SK-N-SH treated with all-trans-retinoic acid at 6 μM for 48 hours (cell line): Measurements from ENCODE around the gene ATG13.

Experiments used
- ATAC-seq: fragments of 200-7000 bp; cut with Tn5 transposase; 3 replicates; pipeline ENCODE4 v1.9.1; 2020; ENCODE audit warnings: mild to moderate bottlenecking, moderate library complexity
- BACH2 ChIP-seq: fragments of 250-450 bp; sonication (Bioruptor Pico); IDR thresholded peaks from 2 replicates; pipeline ENCODE4 v1.9.0; 2021; ENCODE audit warnings: mild to moderate bottlenecking, borderline replicate concordance
- CSDC2 ChIP-seq: fragments of 250-450 bp; sonication (Bioruptor Pico); IDR thresholded peaks from 2 replicates; pipeline ENCODE4 v1.5.0; 2020; ENCODE audit warnings: mild to moderate bottlenecking, moderate library complexity
- ESRRG ChIP-seq: fragments of 250-450 bp; sonication (Bioruptor Pico); IDR thresholded peaks from 2 replicates; pipeline ENCODE4 v1.6.1; 2021; ENCODE audit warnings: mild to moderate bottlenecking
- ISL1 ChIP-seq: fragments of 250-450 bp; sonication (Bioruptor Pico); IDR thresholded peaks from 2 replicates; pipeline ENCODE4 v2.1.2; 2022; ENCODE audit warnings: mild to moderate bottlenecking, moderate library complexity
- OSR1 ChIP-seq: fragments of 250-450 bp; sonication (Bioruptor Pico); IDR thresholded peaks from 2 replicates; pipeline ENCODE4 v1.8.0; 2022; ENCODE audit warnings: moderate library complexity, mild to moderate bottlenecking, inconsistent platforms
- PPARA ChIP-seq: fragments of 250-450 bp; sonication (Bioruptor Pico); IDR thresholded peaks from 2 replicates; pipeline ENCODE4 v1.5.0; 2020; ENCODE audit warnings: mild to moderate bottlenecking, borderline replicate concordance
- RARB ChIP-seq: fragments of 250-450 bp; sonication (Bioruptor Pico); IDR thresholded peaks from 2 replicates; pipeline ENCODE4 v1.8.0; 2021; ENCODE audit warnings: mild to moderate bottlenecking, moderate library complexity
- TCF4 ChIP-seq: fragments of 250-450 bp; sonication (Bioruptor Pico); IDR thresholded peaks from 2 replicates; pipeline ENCODE4 v1.8.0; 2021; ENCODE audit warnings: mild to moderate bottlenecking, moderate library complexity, borderline replicate concordance
- ZC3H10 ChIP-seq: fragments of 250-450 bp; sonication (Bioruptor Pico); IDR thresholded peaks from 2 replicates; pipeline ENCODE4 v1.5.1; 2021; ENCODE audit warnings: mild to moderate bottlenecking, moderate library complexity
- ZFP3 ChIP-seq: fragments of 250-450 bp; sonication (Bioruptor Pico); IDR thresholded peaks from 2 replicates; pipeline ENCODE4 v1.5.0; 2020; ENCODE audit warnings: mild to moderate bottlenecking, moderate library complexity
- ZFP30 ChIP-seq: fragments of 450-650 bp; formaldehyde crosslinking; IDR thresholded peaks from 2 replicates; pipeline ENCODE4 v1.5.0; 2022; ENCODE audit warnings: mild to moderate bottlenecking, moderate library complexity
- ZNF565 ChIP-seq: fragments of 450-650 bp; formaldehyde crosslinking; conservative IDR thresholded peaks from 2 replicates; pipeline ENCODE4 v1.5.0; 2020; ENCODE audit warnings: low read depth, mild to moderate bottlenecking, moderate library complexity
- ZNF70 ChIP-seq: fragments of 450-650 bp; formaldehyde crosslinking; IDR thresholded peaks from 2 replicates; pipeline ENCODE4 v1.5.0; 2020; ENCODE audit warnings: mild to moderate bottlenecking, moderate library complexity
- ZNF8 ChIP-seq: fragments of 450-650 bp; formaldehyde crosslinking; IDR thresholded peaks from 2 replicates; pipeline ENCODE4 v1.5.0; 2020; ENCODE audit warnings: mild to moderate bottlenecking, moderate library complexity
- TF ChIP-seq, protein P1 (sequence below): fragments of 250-450 bp; sonication (Bioruptor Pico); IDR thresholded peaks from 2 replicates; pipeline ENCODE4 v1.5.1; 2021; ENCODE audit warnings: mild to moderate bottlenecking, moderate library complexity
- TF ChIP-seq, protein P2 (sequence below): fragments of 250-450 bp; sonication (Bioruptor Pico); IDR thresholded peaks from 2 replicates; pipeline ENCODE4 v1.8.0; 2021; ENCODE audit warnings: low read depth, mild to moderate bottlenecking, moderate library complexity, borderline replicate concordance
- TF ChIP-seq, protein P3 (sequence below): fragments of 250-450 bp; sonication (Bioruptor Pico); IDR thresholded peaks from 2 replicates; pipeline ENCODE4 v1.5.1; 2020; ENCODE audit warnings: low read depth, mild to moderate bottlenecking, moderate library complexity
- TF ChIP-seq, protein P4 (sequence below): fragments of 250-450 bp; sonication (Bioruptor Pico); IDR thresholded peaks from 2 replicates; pipeline ENCODE4 v1.8.0; 2020; ENCODE audit warnings: mild to moderate bottlenecking, moderate library complexity, borderline replicate concordance
- TF ChIP-seq, protein P5 (sequence below): fragments of 250-450 bp; sonication (Bioruptor Pico); IDR thresholded peaks from 2 replicates; pipeline ENCODE4 v1.5.0; 2020; ENCODE audit warnings: mild to moderate bottlenecking, moderate library complexity

The ATG13 gene

DNA sequence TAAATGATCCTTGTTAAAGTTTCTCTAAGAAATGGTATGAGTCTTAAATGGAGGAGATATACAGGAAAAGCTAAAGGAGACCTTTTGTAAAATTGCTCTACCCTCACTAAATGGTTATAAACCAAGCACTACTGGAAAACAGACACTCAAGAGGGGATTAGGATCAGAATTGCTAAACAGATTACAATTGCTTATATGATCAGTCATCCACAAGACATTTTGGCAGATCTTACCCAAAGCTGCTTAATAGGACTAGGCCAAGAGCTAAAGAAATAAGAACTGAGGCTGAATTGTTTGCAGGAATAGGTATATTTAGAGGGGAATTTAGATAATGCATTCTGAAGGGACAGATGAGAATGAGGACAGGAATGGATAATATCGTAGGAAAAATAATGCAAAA, 9.8 kb upstream of the ATG13 start:
- no peak for ATAC-seq
- TF ChIP-seq ISL1 = no peak

DNA sequence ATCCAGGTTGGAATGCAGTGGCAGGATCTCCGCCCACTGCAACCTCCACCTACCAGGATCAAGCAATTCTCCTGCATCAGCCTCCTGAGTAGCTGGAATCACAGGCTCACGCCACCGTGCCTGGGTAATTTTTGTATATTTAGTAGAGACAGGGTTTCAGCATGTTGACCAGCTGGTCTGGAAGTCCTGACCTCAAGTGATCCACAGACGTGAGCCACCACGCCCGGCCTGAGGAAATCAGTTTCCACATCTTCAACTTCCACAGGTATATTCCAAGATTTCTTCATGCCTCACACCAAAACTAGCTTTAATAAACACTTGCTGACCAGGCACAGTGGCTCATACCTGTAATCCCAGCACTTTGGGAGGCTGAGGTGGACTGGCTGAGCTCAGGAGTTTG, 8.0 kb upstream of the ATG13 start:
- no peak for ATAC-seq

DNA sequence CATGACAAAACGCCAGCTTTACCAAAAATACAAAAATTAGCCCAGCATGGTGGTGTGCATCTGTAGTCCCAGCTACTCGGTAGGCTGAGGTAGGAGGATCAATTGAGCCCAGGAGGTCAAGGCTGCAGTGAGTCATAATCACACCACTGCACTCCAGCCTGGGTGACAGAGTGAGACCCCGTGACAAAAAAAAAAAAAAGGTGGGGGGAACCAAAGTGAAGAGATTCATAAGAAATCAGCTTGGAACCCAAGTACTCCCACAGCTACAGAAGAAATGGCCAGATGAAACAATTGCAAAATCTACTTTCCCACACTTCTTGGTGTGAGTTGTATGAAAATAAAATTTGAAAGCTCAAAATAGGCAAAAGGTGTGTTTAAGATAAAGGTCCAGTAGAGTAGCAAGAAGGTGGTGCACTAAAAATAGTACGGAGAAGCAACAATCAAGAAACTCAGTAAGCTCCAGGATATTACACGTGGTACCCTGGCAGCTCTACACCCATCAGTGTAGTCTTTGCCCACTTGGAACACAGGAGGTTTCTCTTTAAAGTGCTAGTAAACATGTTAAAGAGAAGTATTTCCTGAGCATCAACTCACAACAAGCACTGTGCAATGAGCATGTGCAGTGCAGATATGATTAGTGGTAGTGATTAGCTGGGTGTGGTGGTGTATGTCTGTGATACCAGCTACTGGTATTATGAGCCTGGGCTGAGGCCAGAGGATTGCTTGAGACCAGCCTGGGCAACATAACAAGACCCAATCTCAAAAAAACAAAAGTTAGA, 5.6 kb upstream of the ATG13 start:
- no peak for ATAC-seq

More for the DNA sequence above, 8.0 kb upstream of the ATG13 start:
- no peak for TF ChIP-seq ISL1
- TF ChIP-seq ESRRG (CRISPR knock-in tag) = no peak
- no peak for TF ChIP-seq PPARA (CRISPR knock-in tag)
- TF ChIP-seq, protein P1, sequence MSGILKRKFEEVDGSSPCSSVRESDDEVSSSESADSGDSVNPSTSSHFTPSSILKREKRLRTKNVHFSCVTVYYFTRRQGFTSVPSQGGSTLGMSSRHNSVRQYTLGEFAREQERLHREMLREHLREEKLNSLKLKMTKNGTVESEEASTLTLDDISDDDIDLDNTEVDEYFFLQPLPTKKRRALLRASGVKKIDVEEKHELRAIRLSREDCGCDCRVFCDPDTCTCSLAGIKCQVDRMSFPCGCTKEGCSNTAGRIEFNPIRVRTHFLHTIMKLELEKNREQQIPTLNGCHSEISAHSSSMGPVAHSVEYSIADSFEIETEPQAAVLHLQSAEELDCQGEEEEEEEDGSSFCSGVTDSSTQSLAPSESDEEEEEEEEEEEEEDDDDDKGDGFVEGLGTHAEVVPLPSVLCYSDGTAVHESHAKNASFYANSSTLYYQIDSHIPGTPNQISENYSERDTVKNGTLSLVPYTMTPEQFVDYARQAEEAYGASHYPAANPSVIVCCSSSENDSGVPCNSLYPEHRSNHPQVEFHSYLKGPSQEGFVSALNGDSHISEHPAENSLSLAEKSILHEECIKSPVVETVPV = no peak
- TF ChIP-seq ZFP3 (CRISPR knock-in tag) = no peak
- no peak for TF ChIP-seq ZNF8 (CRISPR knock-in tag)
- TF ChIP-seq BACH2 (CRISPR knock-in tag) = no peak

DNA sequence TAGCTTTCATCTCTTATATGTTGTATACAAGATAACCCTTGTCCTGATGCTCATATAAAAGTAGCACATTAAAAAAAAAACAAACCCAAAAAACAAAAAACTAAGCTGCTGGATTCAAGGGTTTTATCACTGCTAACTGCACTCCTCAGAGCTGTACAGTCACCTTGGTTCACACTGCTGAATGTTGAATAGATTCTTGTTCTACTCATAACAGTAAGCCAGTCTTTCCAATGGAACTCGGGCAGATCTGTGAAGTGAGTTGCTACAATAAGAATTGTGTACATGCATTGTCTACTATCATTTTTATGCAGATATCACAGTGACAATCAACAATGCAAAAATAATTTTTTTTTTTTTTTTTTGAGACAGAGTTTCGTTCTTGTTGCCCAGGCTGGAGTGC, 5.0 kb upstream of the ATG13 start:
- no peak for ATAC-seq
- no peak for TF ChIP-seq BACH2 (CRISPR knock-in tag)
- no peak for TF ChIP-seq ISL1
- no peak for TF ChIP-seq ZNF565 (CRISPR knock-in tag)
- TF ChIP-seq, protein P2, sequence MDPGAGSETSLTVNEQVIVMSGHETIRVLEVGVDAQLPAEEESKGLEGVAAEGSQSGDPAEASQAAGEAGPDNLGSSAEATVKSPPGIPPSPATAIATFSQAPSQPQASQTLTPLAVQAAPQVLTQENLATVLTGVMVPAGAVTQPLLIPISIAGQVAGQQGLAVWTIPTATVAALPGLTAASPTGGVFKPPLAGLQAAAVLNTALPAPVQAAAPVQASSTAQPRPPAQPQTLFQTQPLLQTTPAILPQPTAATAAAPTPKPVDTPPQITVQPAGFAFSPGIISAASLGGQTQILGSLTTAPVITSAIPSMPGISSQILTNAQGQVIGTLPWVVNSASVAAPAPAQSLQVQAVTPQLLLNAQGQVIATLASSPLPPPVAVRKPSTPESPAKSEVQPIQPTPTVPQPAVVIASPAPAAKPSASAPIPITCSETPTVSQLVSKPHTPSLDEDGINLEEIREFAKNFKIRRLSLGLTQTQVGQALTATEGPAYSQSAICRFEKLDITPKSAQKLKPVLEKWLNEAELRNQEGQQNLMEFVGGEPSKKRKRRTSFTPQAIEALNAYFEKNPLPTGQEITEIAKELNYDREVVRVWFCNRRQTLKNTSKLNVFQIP = no peak
- TF ChIP-seq, protein P3, sequence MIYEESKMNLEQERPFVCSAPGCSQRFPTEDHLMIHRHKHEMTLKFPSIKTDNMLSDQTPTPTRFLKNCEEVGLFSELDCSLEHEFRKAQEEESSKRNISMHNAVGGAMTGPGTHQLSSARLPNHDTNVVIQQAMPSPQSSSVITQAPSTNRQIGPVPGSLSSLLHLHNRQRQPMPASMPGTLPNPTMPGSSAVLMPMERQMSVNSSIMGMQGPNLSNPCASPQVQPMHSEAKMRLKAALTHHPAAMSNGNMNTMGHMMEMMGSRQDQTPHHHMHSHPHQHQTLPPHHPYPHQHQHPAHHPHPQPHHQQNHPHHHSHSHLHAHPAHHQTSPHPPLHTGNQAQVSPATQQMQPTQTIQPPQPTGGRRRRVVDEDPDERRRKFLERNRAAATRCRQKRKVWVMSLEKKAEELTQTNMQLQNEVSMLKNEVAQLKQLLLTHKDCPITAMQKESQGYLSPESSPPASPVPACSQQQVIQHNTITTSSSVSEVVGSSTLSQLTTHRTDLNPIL = no peak
- TF ChIP-seq, protein P4, sequence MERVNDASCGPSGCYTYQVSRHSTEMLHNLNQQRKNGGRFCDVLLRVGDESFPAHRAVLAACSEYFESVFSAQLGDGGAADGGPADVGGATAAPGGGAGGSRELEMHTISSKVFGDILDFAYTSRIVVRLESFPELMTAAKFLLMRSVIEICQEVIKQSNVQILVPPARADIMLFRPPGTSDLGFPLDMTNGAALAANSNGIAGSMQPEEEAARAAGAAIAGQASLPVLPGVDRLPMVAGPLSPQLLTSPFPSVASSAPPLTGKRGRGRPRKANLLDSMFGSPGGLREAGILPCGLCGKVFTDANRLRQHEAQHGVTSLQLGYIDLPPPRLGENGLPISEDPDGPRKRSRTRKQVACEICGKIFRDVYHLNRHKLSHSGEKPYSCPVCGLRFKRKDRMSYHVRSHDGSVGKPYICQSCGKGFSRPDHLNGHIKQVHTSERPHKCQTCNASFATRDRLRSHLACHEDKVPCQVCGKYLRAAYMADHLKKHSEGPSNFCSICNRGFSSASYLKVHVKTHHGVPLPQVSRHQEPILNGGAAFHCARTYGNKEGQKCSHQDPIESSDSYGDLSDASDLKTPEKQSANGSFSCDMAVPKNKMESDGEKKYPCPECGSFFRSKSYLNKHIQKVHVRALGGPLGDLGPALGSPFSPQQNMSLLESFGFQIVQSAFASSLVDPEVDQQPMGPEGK (CRISPR knock-in tag) = no peak
- TF ChIP-seq OSR1 = no peak
- TF ChIP-seq PPARA (CRISPR knock-in tag) = no peak
- TF ChIP-seq ZFP30 (CRISPR knock-in tag) = no peak
- no peak for TF ChIP-seq ZNF70 (CRISPR knock-in tag)
- TF ChIP-seq TCF4 (CRISPR knock-in tag) = no peak
- TF ChIP-seq ZC3H10 (CRISPR knock-in tag) = no peak
- no peak for TF ChIP-seq ZNF8 (CRISPR knock-in tag)

More for the DNA sequence above, 5.6 kb upstream of the ATG13 start:
- TF ChIP-seq ZNF565 (CRISPR knock-in tag) = no peak
- TF ChIP-seq ESRRG (CRISPR knock-in tag) = no peak
- no peak for TF ChIP-seq ISL1
- no peak for TF ChIP-seq ZFP3 (CRISPR knock-in tag)
- TF ChIP-seq, protein P2 = no peak
- TF ChIP-seq, protein P1 = no peak
- TF ChIP-seq RARB (CRISPR knock-in tag) = no peak
- no peak for TF ChIP-seq PPARA (CRISPR knock-in tag)
- TF ChIP-seq CSDC2 (CRISPR knock-in tag) = no peak
- TF ChIP-seq ZC3H10 (CRISPR knock-in tag) = no peak
- TF ChIP-seq OSR1 = no peak
- TF ChIP-seq, protein P5, sequence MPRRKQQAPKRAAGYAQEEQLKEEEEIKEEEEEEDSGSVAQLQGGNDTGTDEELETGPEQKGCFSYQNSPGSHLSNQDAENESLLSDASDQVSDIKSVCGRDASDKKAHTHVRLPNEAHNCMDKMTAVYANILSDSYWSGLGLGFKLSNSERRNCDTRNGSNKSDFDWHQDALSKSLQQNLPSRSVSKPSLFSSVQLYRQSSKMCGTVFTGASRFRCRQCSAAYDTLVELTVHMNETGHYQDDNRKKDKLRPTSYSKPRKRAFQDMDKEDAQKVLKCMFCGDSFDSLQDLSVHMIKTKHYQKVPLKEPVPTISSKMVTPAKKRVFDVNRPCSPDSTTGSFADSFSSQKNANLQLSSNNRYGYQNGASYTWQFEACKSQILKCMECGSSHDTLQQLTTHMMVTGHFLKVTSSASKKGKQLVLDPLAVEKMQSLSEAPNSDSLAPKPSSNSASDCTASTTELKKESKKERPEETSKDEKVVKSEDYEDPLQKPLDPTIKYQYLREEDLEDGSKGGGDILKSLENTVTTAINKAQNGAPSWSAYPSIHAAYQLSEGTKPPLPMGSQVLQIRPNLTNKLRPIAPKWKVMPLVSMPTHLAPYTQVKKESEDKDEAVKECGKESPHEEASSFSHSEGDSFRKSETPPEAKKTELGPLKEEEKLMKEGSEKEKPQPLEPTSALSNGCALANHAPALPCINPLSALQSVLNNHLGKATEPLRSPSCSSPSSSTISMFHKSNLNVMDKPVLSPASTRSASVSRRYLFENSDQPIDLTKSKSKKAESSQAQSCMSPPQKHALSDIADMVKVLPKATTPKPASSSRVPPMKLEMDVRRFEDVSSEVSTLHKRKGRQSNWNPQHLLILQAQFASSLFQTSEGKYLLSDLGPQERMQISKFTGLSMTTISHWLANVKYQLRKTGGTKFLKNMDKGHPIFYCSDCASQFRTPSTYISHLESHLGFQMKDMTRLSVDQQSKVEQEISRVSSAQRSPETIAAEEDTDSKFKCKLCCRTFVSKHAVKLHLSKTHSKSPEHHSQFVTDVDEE (CRISPR knock-in tag) = no peak
